Right atrium auricular region (tissue), 2 donors: Measurements from ENCODE around the gene CD200. TPM values are rescaled to one million over a fixed set of nuclear protein-coding genes. Genes with fewer than 3 reads are reported as not detected.
A peak's percentile ranks its signal among the peaks of the same experiment; 100 is the strongest.

Experiments used
- DNase-seq: peaks from one replicate; pipeline ENCODE4 v3.0.0-alpha.2; 2019; ENCODE audit warnings: low spot score
- H3K27ac ChIP-seq, 2 donors: fragments of 200-600 bp; sonication (generic); 1 replicate in 1 of 2; 2 replicates in 1 of 2; pipeline ENCODE4 v1.5.1; 2016 to 2019
- H3K27me3 ChIP-seq, 2 donors: fragments of 200-600 bp; sonication (generic); one replicate each; pipeline versions ENCODE4 v1.5.1 to v1.6.0; 2017 to 2019
- H3K36me3 ChIP-seq: fragments of 200-600 bp; sonication (generic); one replicate; pipeline ENCODE4 v1.5.1; 2016
- H3K4me1 ChIP-seq, 2 donors: fragments of 200-600 bp; sonication (generic); one replicate each; pipeline versions ENCODE4 v1.5.1 to v1.6.0; 2017 to 2019
- H3K4me3 ChIP-seq, 2 donors: fragments of 200-600 bp; sonication (generic); 1 replicate in 1 of 2; 2 replicates in 1 of 2; pipeline ENCODE4 v1.5.1; 2017 to 2019; ENCODE audit warnings: mild to moderate bottlenecking in 1 of 2, moderate library complexity in 1 of 2
- H3K9me3 ChIP-seq, 2 donors: fragments of 200-600 bp; sonication (generic); one replicate each; pipeline ENCODE4 v1.5.1; 2019
- CTCF ChIP-seq, 2 donors: fragments of 200-600 bp; sonication (generic); IDR thresholded peaks; one replicate each; pipeline ENCODE4 v1.5.1; 2019; ENCODE audit warnings: antibody characterized with exemption in 2 of 2
- total RNA-seq, 2 donors: library from RNA; depleted of rRNA; stranded (reverse); fragments of >200 nt; gene quantifications; one replicate each; pipeline ENCODE4 v1.1.0, GENCODE V29; 2016

Gene CD200
- total RNA-seq, 2 donors from 2014 or later, result 5.7 to 12.1 TPM

DNA sequence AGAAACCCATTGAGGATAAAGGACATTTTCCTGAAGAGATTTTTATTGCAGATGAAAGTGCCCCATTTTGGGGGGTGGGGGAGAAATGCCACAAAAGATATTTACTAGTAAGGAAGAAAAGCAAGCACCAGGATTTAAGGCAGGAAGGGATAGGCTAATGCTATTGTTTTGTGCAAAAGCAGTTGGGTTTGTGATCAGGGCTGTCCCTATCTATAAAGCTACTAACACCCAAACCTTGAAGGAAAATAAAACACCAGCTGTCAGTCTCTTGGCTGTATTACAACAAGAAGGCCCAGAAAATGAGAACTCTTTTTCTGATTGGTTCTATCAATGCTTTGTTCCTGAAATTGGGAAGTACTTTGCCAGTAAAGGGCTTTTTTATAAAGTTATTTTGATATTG lies 56.0 kb downstream of the CD200 start:
- Histone ChIP-seq H3K4me1 (peaks cover 0 to 12% of the 10 kb centered on the region in 2 donors), H3K27me3 (no peaks in the 10 kb centered on the region), H3K27ac (no peak overlapping the region), H3K4me3 (no peak overlapping the region), H3K9me3 (peaks cover 0 to 4% of the 10 kb centered on the region in 2 donors), H3K36me3 (no peaks in the 10 kb centered on the region)
- no peak for DNase-seq
- TF ChIP-seq CTCF (IDR thresholded peaks at IDR 0.05), result no peak

DNA sequence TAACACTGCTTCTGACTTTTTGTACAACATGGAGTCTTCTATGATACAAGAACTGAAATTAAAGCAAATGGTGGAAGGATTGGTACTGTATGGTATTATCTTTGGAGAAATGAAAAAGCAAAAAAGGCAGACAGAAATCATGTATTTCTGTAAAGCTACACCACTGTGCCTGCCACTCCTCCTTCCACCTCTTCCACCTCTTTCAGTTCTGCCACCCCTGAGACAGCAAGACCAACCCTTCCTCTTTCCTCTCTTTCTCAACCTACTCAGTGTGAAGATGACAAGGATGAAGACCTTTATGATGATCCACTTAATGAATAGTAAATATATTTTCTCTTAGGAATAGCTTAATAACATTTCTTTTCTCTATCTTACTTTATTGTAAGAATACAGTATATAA lies 57.0 kb downstream of the CD200 start:
- Histone ChIP-seq H3K9me3 (peaks cover 0 to 4% of the 10 kb centered on the region in 2 donors), H3K4me3 (no peak overlapping the region), H3K27ac (peak overlapping the region in 1 of 2 donors; percentile 62), H3K4me1 (peaks cover 0 to 12% of the 10 kb centered on the region in 2 donors), H3K36me3 (no peaks in the 10 kb centered on the region), H3K27me3 (no peaks in the 10 kb centered on the region)
- no peak for TF ChIP-seq CTCF (IDR thresholded peaks at IDR 0.05)
- no peak for DNase-seq

DNA sequence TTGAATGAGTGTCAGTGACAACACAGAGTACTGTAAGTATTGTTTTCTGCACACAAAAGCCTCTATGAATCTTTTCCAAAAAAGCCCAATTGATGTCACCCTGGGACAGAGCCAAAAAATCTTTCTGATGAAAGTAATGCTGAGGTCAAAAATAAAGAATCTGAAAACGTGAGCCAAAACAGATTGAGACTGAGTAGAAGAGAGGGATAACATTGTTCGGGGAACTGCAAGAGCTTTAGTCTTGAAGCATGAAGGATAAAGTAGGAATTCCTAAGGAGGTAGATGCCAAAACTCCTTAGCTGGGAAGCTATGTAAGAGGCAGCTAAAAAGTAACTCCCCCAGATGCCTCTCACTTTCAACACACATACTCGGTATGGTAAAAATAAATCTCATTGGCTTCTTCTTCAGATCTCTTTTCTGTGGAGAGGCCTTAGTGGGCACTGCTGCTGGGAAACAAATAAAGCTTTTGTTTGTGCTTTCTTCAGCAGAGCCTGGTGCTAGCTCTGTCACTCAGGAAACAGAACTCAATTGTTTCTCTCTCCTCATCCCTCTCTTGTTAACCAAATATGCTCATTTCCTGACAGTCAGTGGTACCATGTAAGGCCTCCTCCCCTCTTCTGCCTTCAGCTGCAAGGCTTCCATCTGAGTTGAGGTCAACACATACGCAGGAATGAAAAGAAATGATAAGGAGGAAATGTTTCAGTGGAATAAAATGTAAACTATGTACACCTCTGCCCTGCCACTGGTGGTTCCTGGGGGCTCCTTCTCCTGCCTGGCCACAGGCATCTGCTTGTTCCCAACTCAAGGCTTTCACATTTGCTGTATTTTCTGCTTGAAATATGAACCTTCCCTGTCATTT lies 58.1 kb downstream of the CD200 start:
- Histone ChIP-seq H3K4me1 (peaks cover 0 to 12% of the 10 kb centered on the region in 2 donors), H3K4me3 (no peak overlapping the region), H3K27me3 (no peaks in the 10 kb centered on the region), H3K27ac (peak overlapping the region; percentile 59 to 62), H3K36me3 (no peaks in the 10 kb centered on the region), H3K9me3 (peaks cover 0 to 4% of the 10 kb centered on the region in 2 donors)
- no peak for DNase-seq
- TF ChIP-seq CTCF (IDR thresholded peaks at IDR 0.05), result no peak

- no peaks in the 10 kb centered on the region for H3K36me3 ChIP-seq
- H3K4me1 ChIP-seq, result peaks cover 0 to 12% of the 10 kb centered on the region in 2 donors
- no peaks in the 10 kb centered on the region for H3K27me3 ChIP-seq
- peaks cover 0 to 4% of the 10 kb centered on the region in 2 donors for H3K9me3 ChIP-seq
- peak overlapping the region; percentile 59 to 62 for H3K27ac ChIP-seq
- TF ChIP-seq CTCF (IDR thresholded peaks at IDR 0.05), result no peak
- H3K4me3 ChIP-seq, result no peak overlapping the region
- DNase-seq, result no peak
Observed at GRCh38 chr3:112391648-112392047, 58.7 kb downstream of the CD200 start.

DNA sequence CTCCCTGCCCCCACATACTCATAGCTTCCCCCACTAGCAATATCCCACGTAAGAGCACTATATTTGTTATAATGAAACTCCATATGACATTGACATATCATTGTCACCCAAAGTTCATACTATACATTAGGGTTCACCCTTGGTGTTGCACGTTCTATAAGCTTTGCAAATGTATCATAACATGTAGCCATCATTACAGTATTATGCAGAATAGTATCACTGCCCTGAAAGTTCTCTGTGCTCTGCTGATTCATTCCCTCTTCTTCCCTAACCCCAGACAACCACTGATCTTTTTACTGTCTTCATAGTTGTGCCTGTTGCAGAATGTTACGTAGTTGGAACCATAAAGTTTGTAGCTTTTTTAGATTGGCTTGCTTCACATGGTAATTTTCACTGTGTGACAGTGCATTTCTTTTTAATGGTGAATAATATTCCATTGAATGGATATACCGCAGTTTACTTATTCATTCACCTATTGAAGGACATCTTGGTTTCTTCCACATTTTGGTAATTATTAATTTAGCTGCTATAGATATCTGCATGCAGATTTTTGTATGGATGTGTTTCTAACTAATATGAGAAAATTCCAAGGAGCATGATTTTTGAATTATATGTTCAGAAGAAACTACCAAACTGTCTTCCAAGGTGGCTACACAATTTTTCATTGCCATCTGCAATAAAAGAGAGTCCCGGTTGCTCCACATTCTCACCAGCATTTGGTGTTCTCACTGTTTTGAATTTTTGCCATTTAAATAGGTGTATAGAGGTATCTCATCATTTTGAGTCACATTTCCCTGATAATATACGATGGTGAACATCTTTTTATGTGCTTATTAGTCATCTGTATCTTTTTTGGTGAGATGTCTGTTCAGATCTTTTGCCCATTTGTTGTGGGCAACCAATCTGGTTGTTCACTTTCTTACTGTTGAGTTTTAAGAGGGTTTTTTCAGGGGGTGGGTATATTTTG lies 59.7 kb downstream of the CD200 start:
- Histone ChIP-seq H3K4me3 (no peak overlapping the region), H3K4me1 (peaks cover 0 to 12% of the 10 kb centered on the region in 2 donors), H3K27me3 (no peaks in the 10 kb centered on the region), H3K9me3 (peaks cover 0 to 4% of the 10 kb centered on the region in 2 donors), H3K36me3 (no peaks in the 10 kb centered on the region), H3K27ac (no peak overlapping the region)
- DNase-seq, result no peak
- TF ChIP-seq CTCF (IDR thresholded peaks at IDR 0.05), result no peak
